Astrocyte (in vitro differentiated cells and primary cell): ENCODE measurements around the gene PSKH1. TPM values are rescaled to one million over a fixed set of nuclear protein-coding genes. Genes with fewer than 3 reads are reported as not detected.

ENCODE experiments used
- DNase-seq: peaks from one replicate; pipeline ENCODE4 v3.0.0-alpha.2; 2010; ENCODE audit warnings: low read depth
- FAIRE-seq: peaks from 2 replicates; lab custom pipeline; 2011; peaks lifted over from hg19 to GRCh38; lab: Jason Lieb, UNC
- H2AFZ ChIP-seq: 2 replicates; pipeline ENCODE4 v1.6.0; 2012; ENCODE audit warnings: low read depth, low read length, inconsistent platforms
- H3K27ac ChIP-seq: 2 replicates; pipeline ENCODE4 v1.5.1; 2011; ENCODE audit warnings: low read depth, low read length, inconsistent platforms
- H3K27me3 ChIP-seq: 2 replicates; pipeline ENCODE4 v1.6.0; 2011; ENCODE audit warnings: low read length, inconsistent platforms; ENCODE audit not compliant: insufficient read depth
- H3K36me3 ChIP-seq: 2 replicates; pipeline ENCODE4 v1.5.1; 2011; ENCODE audit warnings: low read length, inconsistent platforms; ENCODE audit not compliant: insufficient read depth
- H3K4me1 ChIP-seq: 2 replicates; pipeline ENCODE4 v1.5.1; 2011; ENCODE audit warnings: low read length, inconsistent platforms; ENCODE audit not compliant: insufficient read depth
- H3K4me2 ChIP-seq: 2 replicates; pipeline ENCODE4 v1.6.0; 2012; ENCODE audit warnings: low read length, inconsistent platforms
- H3K4me3 ChIP-seq: 2 replicates; pipeline ENCODE4 v1.5.1; 2011; ENCODE audit warnings: low read depth, mild to moderate bottlenecking, low read length, inconsistent platforms; ENCODE audit not compliant: insufficient read depth
- H3K79me2 ChIP-seq: 2 replicates; pipeline ENCODE4 v1.6.0; 2012; ENCODE audit warnings: mild to moderate bottlenecking, low read length, inconsistent platforms; ENCODE audit not compliant: insufficient read depth
- H3K9ac ChIP-seq: 2 replicates; pipeline ENCODE4 v1.6.0; 2012; ENCODE audit warnings: mild to moderate bottlenecking, low read length, inconsistent platforms
- H3K9me3 ChIP-seq: 2 replicates; pipeline ENCODE4 v1.5.1; 2012; ENCODE audit warnings: low read depth, mild to moderate bottlenecking, low read length, inconsistent platforms; ENCODE audit not compliant: insufficient read depth
- H4K20me1 ChIP-seq: 2 replicates; pipeline ENCODE4 v1.6.0; 2012; ENCODE audit warnings: low read length, inconsistent platforms; ENCODE audit not compliant: insufficient read depth
- H3K27ac Mint-ChIP-seq: one replicate; pipeline ENCODE4 v1.8.0; 2021; ENCODE audit warnings: mild to moderate bottlenecking, mixed read lengths; ENCODE audit not compliant: unreplicated experiment
- H3K27me3 Mint-ChIP-seq: one replicate; pipeline ENCODE4 v1.8.0; 2021; ENCODE audit warnings: low read depth, mixed read lengths; ENCODE audit not compliant: unreplicated experiment
- H3K36me3 Mint-ChIP-seq: one replicate; pipeline ENCODE4 v1.8.0; 2021; ENCODE audit warnings: low read depth, mixed read lengths; ENCODE audit not compliant: unreplicated experiment
- H3K4me1 Mint-ChIP-seq: one replicate; pipeline ENCODE4 v1.8.0; 2021; ENCODE audit warnings: low read depth, mixed read lengths; ENCODE audit not compliant: unreplicated experiment
- H3K4me3 Mint-ChIP-seq: one replicate; pipeline ENCODE4 v1.8.0; 2021; ENCODE audit warnings: mild to moderate bottlenecking, moderate library complexity, mixed read lengths; ENCODE audit not compliant: unreplicated experiment
- H3K9me3 Mint-ChIP-seq: one replicate; pipeline ENCODE4 v1.8.0; 2021; ENCODE audit warnings: mild to moderate bottlenecking, mixed read lengths; ENCODE audit not compliant: unreplicated experiment
- EZH2 ChIP-seq: IDR thresholded peaks from 2 replicates; pipeline ENCODE4 v1.6.1; 2012; ENCODE audit warnings: mild to moderate bottlenecking, low read length, inconsistent platforms; ENCODE audit not compliant: insufficient read depth
- total RNA-seq: library from RNA; stranded (reverse); gene quantifications from 2 replicates; pipeline ENCODE4 v1.2.1, GENCODE V29; 2021
- TF ChIP-seq, protein P1 (sequence below): IDR thresholded peaks from 2 replicates; pipeline ENCODE4 v1.5.1; 2011; ENCODE audit warnings: low read depth, mild to moderate bottlenecking, inconsistent platforms, low read length, moderate library complexity; ENCODE audit not compliant: insufficient read depth

PSKH1 gene
- total RNA-seq, 1 donor from 2014 or later, result 27.3 TPM

GRCh38 chr16:67848118-67848517 lies 44.9 kb upstream of the PSKH1 start:
- H3K4me1 ChIP-seq, result peaks cover 38% of the 10 kb centered on the region
- DNase-seq (no peak), FAIRE-seq (no peak)
- no peaks in the 10 kb centered on the region for H3K9me3 ChIP-seq
- H3K36me3 Mint-ChIP-seq, result peaks cover 6% of the 10 kb centered on the region
- H3K4me3 ChIP-seq, result peak overlapping the region; percentile 90
- no peaks in the 10 kb centered on the region for H3K27me3 ChIP-seq
- H4K20me1 ChIP-seq, result peaks cover 56% of the 10 kb centered on the region
- peak overlapping the region; percentile 92 for H3K27ac ChIP-seq
- peak overlapping the region; percentile 83 for H3K27ac Mint-ChIP-seq
- TF ChIP-seq, protein P1, sequence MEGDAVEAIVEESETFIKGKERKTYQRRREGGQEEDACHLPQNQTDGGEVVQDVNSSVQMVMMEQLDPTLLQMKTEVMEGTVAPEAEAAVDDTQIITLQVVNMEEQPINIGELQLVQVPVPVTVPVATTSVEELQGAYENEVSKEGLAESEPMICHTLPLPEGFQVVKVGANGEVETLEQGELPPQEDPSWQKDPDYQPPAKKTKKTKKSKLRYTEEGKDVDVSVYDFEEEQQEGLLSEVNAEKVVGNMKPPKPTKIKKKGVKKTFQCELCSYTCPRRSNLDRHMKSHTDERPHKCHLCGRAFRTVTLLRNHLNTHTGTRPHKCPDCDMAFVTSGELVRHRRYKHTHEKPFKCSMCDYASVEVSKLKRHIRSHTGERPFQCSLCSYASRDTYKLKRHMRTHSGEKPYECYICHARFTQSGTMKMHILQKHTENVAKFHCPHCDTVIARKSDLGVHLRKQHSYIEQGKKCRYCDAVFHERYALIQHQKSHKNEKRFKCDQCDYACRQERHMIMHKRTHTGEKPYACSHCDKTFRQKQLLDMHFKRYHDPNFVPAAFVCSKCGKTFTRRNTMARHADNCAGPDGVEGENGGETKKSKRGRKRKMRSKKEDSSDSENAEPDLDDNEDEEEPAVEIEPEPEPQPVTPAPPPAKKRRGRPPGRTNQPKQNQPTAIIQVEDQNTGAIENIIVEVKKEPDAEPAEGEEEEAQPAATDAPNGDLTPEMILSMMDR, result no peak
- no peak for TF ChIP-seq EZH2
- H3K27me3 Mint-ChIP-seq, result no peaks in the 10 kb centered on the region
- peak overlapping the region; percentile 92 for H3K4me3 Mint-ChIP-seq
- H3K79me2 ChIP-seq, result peaks cover 98% of the 10 kb centered on the region
- peaks cover 3% of the 10 kb centered on the region for H3K36me3 ChIP-seq
- peak overlapping the region; percentile 96 for H3K4me2 ChIP-seq
- H3K9me3 Mint-ChIP-seq, result no peaks in the 10 kb centered on the region
- peaks cover 25% of the 10 kb centered on the region for H3K4me1 Mint-ChIP-seq
- H2AFZ ChIP-seq, result no peak overlapping the region
- H3K9ac ChIP-seq, result peak overlapping the region; percentile 99

DNA sequence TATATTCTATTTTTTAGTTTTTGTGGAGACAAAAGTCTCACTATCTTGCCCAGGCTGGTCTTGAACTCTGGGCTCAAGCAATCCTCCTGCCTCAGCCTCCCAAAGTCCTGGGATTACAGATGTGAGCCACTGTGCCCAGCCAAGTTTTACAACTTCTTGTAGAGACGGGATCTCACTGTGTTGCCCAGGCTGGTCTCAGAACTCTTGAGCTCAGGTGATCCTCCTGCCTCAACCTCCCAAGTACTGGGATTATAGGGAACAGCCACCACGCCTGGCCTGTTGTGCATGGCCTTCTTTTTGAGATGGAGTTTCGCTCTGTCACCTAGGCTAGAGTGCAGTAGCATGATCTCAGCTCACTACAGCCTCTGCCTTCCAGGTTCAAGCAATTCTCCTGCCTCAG lies 39.4 kb upstream of the PSKH1 start:
- peaks cover 13% of the 10 kb centered on the region for H3K36me3 Mint-ChIP-seq
- H3K4me3 Mint-ChIP-seq, result no peak overlapping the region
- FAIRE-seq (no peak), DNase-seq (no peak)
- no peaks in the 10 kb centered on the region for H3K27me3 Mint-ChIP-seq
- Histone ChIP-seq H3K36me3 (peaks cover 2% of the 10 kb centered on the region), H3K79me2 (peaks cover 99% of the 10 kb centered on the region), H3K9me3 (no peaks in the 10 kb centered on the region), H3K27me3 (no peaks in the 10 kb centered on the region), H4K20me1 (peaks cover 84% of the 10 kb centered on the region), H3K27ac (no peak overlapping the region), H3K9ac (no peak overlapping the region), H3K4me2 (no peak overlapping the region), H2AFZ (no peak overlapping the region), H3K4me3 (no peak overlapping the region), H3K4me1 (peaks cover 21% of the 10 kb centered on the region)
- H3K27ac Mint-ChIP-seq, result no peak overlapping the region
- H3K9me3 Mint-ChIP-seq, result no peaks in the 10 kb centered on the region
- peaks cover 29% of the 10 kb centered on the region for H3K4me1 Mint-ChIP-seq
- TF ChIP-seq, protein P1, result no peak
- TF ChIP-seq EZH2, result no peak

DNA sequence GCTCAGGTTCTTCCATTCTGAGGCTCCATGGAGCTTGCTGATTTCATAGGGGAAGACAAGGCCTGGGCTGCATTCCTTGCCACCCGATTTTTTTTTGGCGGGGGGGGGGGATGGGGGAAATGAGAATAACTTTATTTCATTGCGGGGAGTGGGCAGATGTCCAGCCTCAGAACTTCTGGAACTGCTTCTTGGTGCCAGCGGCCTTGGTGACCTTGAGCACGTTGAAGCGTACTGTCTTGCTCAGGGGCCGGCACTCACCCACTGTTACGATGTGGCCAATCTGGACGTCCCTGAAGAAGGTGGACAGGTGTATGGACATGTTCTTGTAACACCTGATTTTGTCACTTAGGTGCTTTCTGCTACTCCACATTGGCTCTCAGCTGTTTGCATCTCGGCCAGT lies 37.3 kb upstream of the PSKH1 start:
- H3K27ac ChIP-seq, result no peak overlapping the region
- H3K36me3 ChIP-seq, result no peaks in the 10 kb centered on the region
- H3K9me3 ChIP-seq, result no peaks in the 10 kb centered on the region
- no peaks in the 10 kb centered on the region for H3K27me3 ChIP-seq
- H3K4me3 ChIP-seq, result no peak overlapping the region
- no peak overlapping the region for H3K4me3 Mint-ChIP-seq
- H3K36me3 Mint-ChIP-seq, result peaks cover 11% of the 10 kb centered on the region
- DNase-seq (no peak), FAIRE-seq (no peak)
- H3K4me2 ChIP-seq, result no peak overlapping the region
- H3K79me2 ChIP-seq, result peaks cover 99% of the 10 kb centered on the region
- H3K4me1 ChIP-seq, result peaks cover 28% of the 10 kb centered on the region
- peaks cover 86% of the 10 kb centered on the region for H4K20me1 ChIP-seq
- no peak for TF ChIP-seq EZH2
- TF ChIP-seq, protein P1, result no peak
- H3K27me3 Mint-ChIP-seq, result no peaks in the 10 kb centered on the region
- no peak overlapping the region for H3K9ac ChIP-seq
- H3K4me1 Mint-ChIP-seq, result peaks cover 27% of the 10 kb centered on the region
- no peak overlapping the region for H3K27ac Mint-ChIP-seq
- no peak overlapping the region for H2AFZ ChIP-seq
- H3K9me3 Mint-ChIP-seq, result no peaks in the 10 kb centered on the region
